ENCODE measurements around the gene ADGRG2.
A peak's percentile ranks its signal among the peaks of the same experiment; 100 is the strongest.

DNA sequence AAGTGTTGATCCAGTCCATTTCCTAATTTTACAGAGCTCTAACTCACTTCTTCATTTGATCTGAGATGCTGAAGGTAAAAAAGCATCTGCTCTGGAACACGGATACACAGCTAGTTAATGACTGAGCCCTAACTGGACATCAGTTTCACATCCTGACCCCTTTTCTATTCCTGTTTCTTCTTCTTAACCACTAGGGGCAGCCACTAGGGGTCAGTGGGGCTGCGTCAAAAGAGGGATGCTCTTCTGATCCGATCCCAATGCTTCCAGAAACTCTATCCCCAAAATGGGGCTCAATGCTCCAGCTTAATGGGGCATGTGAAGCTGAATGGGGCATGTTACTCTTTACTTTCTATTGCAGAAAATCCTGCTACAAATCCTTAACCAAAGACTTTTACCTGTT lies 105.0 kb downstream of the ADGRG2 start:
- TF ChIP-seq CTCF (IDR thresholded peaks at IDR 0.05; ENCODE audit: insufficient read depth, low read length) (peak; percentile 5), SPI1 (IDR thresholded peaks at IDR 0.05; ENCODE audit: borderline replicate concordance, low read depth) (no peak), POLR2AphosphoS5 (IDR thresholded peaks at IDR 0.05; ENCODE audit: low read depth) (no peak), GABPA (IDR thresholded peaks at IDR 0.05; ENCODE audit: low read depth) (no peak)
- TF ChIP-seq, protein P1, sequence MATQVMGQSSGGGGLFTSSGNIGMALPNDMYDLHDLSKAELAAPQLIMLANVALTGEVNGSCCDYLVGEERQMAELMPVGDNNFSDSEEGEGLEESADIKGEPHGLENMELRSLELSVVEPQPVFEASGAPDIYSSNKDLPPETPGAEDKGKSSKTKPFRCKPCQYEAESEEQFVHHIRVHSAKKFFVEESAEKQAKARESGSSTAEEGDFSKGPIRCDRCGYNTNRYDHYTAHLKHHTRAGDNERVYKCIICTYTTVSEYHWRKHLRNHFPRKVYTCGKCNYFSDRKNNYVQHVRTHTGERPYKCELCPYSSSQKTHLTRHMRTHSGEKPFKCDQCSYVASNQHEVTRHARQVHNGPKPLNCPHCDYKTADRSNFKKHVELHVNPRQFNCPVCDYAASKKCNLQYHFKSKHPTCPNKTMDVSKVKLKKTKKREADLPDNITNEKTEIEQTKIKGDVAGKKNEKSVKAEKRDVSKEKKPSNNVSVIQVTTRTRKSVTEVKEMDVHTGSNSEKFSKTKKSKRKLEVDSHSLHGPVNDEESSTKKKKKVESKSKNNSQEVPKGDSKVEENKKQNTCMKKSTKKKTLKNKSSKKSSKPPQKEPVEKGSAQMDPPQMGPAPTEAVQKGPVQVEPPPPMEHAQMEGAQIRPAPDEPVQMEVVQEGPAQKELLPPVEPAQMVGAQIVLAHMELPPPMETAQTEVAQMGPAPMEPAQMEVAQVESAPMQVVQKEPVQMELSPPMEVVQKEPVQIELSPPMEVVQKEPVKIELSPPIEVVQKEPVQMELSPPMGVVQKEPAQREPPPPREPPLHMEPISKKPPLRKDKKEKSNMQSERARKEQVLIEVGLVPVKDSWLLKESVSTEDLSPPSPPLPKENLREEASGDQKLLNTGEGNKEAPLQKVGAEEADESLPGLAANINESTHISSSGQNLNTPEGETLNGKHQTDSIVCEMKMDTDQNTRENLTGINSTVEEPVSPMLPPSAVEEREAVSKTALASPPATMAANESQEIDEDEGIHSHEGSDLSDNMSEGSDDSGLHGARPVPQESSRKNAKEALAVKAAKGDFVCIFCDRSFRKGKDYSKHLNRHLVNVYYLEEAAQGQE (IDR thresholded peaks at IDR 0.05; ENCODE audit: insufficient replicate concordance, low read depth) = no peak
